Hepatocyte (in vitro differentiated cells): Measurements from ENCODE around the gene TRIM10. TPM values are rescaled to one million over a fixed set of nuclear protein-coding genes. Genes with fewer than 3 reads are reported as not detected.

ENCODE experiments used
- DNase-seq: peaks from one replicate; pipeline ENCODE4 v3.0.0-alpha.2; 2016; ENCODE audit warnings: low spot score
- H2AFZ ChIP-seq: fragments of 200-600 bp; sonication (generic); 2 replicates; pipeline ENCODE4 v1.6.0; 2016; ENCODE audit warnings: antibody characterized with exemption, mild to moderate bottlenecking
- H3K27ac ChIP-seq: fragments of 200-600 bp; sonication (generic); 2 replicates; pipeline ENCODE4 v1.5.1; 2016; ENCODE audit warnings: mild to moderate bottlenecking
- H3K27me3 ChIP-seq: fragments of 200-600 bp; sonication (generic); 2 replicates; pipeline ENCODE4 v1.6.1; 2016
- H3K36me3 ChIP-seq: fragments of 200-600 bp; sonication (generic); replicated peaks from 2 replicates; pipeline ENCODE4 v1.5.1; 2016; ENCODE audit warnings: low read depth; ENCODE audit not compliant: insufficient read depth
- H3K4me1 ChIP-seq: fragments of 200-600 bp; sonication (generic); 2 replicates; pipeline ENCODE4 v1.5.1; 2016; ENCODE audit warnings: mild to moderate bottlenecking, moderate library complexity; ENCODE audit not compliant: insufficient read depth
- H3K4me2 ChIP-seq: fragments of 200-600 bp; sonication (generic); 2 replicates; pipeline ENCODE4 v1.6.0; 2016
- H3K4me3 ChIP-seq: fragments of 200-600 bp; sonication (generic); 2 replicates; pipeline ENCODE4 v1.5.1; 2016; ENCODE audit warnings: mild to moderate bottlenecking
- H3K79me2 ChIP-seq: fragments of 200-600 bp; sonication (generic); 2 replicates; pipeline ENCODE4 v1.6.0; 2017; ENCODE audit warnings: mild to moderate bottlenecking
- H3K9me2 ChIP-seq: fragments of 200-600 bp; sonication (generic); replicated peaks from 2 replicates; pipeline ENCODE4 v1.6.0; 2017; ENCODE audit warnings: mild to moderate bottlenecking; ENCODE audit not compliant: insufficient read depth
- H3K9me3 ChIP-seq: fragments of 200-600 bp; sonication (generic); 2 replicates; pipeline ENCODE4 v1.5.1; 2016; ENCODE audit warnings: low read depth, mild to moderate bottlenecking
- H4K20me1 ChIP-seq: fragments of 200-600 bp; sonication (generic); 2 replicates; pipeline ENCODE4 v1.6.0; 2016; ENCODE audit warnings: mild to moderate bottlenecking; ENCODE audit not compliant: insufficient read depth, poor library complexity, severe bottlenecking
- CTCF ChIP-seq: fragments of 200-600 bp; sonication (generic); IDR thresholded peaks from 2 replicates; pipeline ENCODE4 v1.5.1; 2016; ENCODE audit warnings: antibody characterized with exemption, mild to moderate bottlenecking; ENCODE audit not compliant: poor library complexity
- EZH2 ChIP-seq: fragments of 200-600 bp; sonication (generic); IDR thresholded peaks from 2 replicates; pipeline ENCODE4 v1.6.1; 2016; ENCODE audit warnings: antibody characterized with exemption, mild to moderate bottlenecking, borderline replicate concordance
- EZH2phosphoT487 ChIP-seq: fragments of 200-600 bp; sonication (generic); IDR thresholded peaks from one replicate; pipeline ENCODE4 v1.6.1; 2018; ENCODE audit warnings: antibody characterized with exemption, mild to moderate bottlenecking, low read depth, moderate library complexity; ENCODE audit not compliant: unreplicated experiment, severe bottlenecking
- WGBS: methylation state at CpG from one replicate; pipeline ENCODE4 v1.1.6; 2016; ENCODE audit warnings: low lambda C conversion rate; ENCODE audit errors: missing lambda C conversion rate; 5-methylcytosine and 5-hydroxymethylcytosine counted together
- polyA plus RNA-seq: library from polyadenylated mRNA; unstranded; fragments of >200 nt; fragmentation: Nextera tagmentation; extraction: Ambion mirVana; gene quantifications from 2 replicates; pipeline ENCODE4 v1.2.1, GENCODE V29; 2016
- total RNA-seq: library from RNA; depleted of rRNA; stranded (reverse); fragments of >200 nt; gene quantifications from 2 replicates; pipeline ENCODE4 v1.2.3, GENCODE V29; 2014

The TRIM10 gene
- total and polyA plus RNA-seq, 2 experiments from 2014 or later: 0.27 to 1.1 TPM

GRCh38 chr6:30200551-30201281, 39.7 kb upstream of the TRIM10 start:
- Histone ChIP-seq H3K27me3 (no peaks in the 10 kb centered on the region), H3K27ac (peak overlapping the region; percentile 26), H3K4me1 (peaks cover 6% of the 10 kb centered on the region), H3K4me3 (no peak overlapping the region), H2AFZ (no peak overlapping the region), H3K9me3 (no peaks in the 10 kb centered on the region), H3K36me3 (peaks cover 3% of the 10 kb centered on the region), H3K9me2 (no peaks in the 10 kb centered on the region), H3K4me2 (no peak overlapping the region), H3K79me2 (peaks cover 56% of the 10 kb centered on the region), H4K20me1 (peaks cover 33% of the 10 kb centered on the region)
- 84% methylated on average over 6 of the region's 6 CpGs for WGBS
- no peak for TF ChIP-seq EZH2
- no peak for TF ChIP-seq CTCF
- no peak for TF ChIP-seq EZH2phosphoT487
- no peak for DNase-seq

- Histone ChIP-seq H3K9me2 (no peaks in the 10 kb centered on the region), H3K27me3 (no peaks in the 10 kb centered on the region), H3K27ac (no peak overlapping the region), H3K4me1 (peaks cover 6% of the 10 kb centered on the region), H3K4me2 (no peak overlapping the region), H3K4me3 (no peak overlapping the region), H4K20me1 (peaks cover 12% of the 10 kb centered on the region), H3K79me2 (peaks cover 33% of the 10 kb centered on the region), H3K36me3 (peaks cover 3% of the 10 kb centered on the region), H2AFZ (no peak overlapping the region), H3K9me3 (no peaks in the 10 kb centered on the region)
- no peak for TF ChIP-seq EZH2phosphoT487
- TF ChIP-seq EZH2: no peak
- no peak for TF ChIP-seq CTCF
- 96% methylated on average over 34 of the region's 34 CpGs for WGBS
- no peak for DNase-seq
Measured at GRCh38 chr6:30198166-30199084, 37.4 kb upstream of the TRIM10 start.

- no peaks in the 10 kb centered on the region for H3K9me3 ChIP-seq
- no peak overlapping the region for H3K27ac ChIP-seq
- peaks cover 16% of the 10 kb centered on the region for H3K79me2 ChIP-seq
- no peaks in the 10 kb centered on the region for H3K27me3 ChIP-seq
- WGBS: 96% methylated on average over 12 of the region's 12 CpGs
- no peak overlapping the region for H3K4me3 ChIP-seq
- H3K9me2 ChIP-seq: no peaks in the 10 kb centered on the region
- no peak overlapping the region for H2AFZ ChIP-seq
- H3K36me3 ChIP-seq: peaks cover 3% of the 10 kb centered on the region
- DNase-seq: no peak
- TF ChIP-seq EZH2phosphoT487 (no peak), CTCF (no peak), EZH2 (no peak)
- peaks cover 2% of the 10 kb centered on the region for H3K4me1 ChIP-seq
- H3K4me2 ChIP-seq: no peak overlapping the region
- H4K20me1 ChIP-seq: peaks cover 8% of the 10 kb centered on the region
Measured at GRCh38 chr6:30196376-30196775, 35.4 kb upstream of the TRIM10 start.
